Activated CD4-positive, alpha-beta T cell treated with anti-CD3 and anti-CD28 coated beads for 24 hours (primary cell): ENCODE measurements around the gene SLC25A39.
A peak's percentile ranks its signal among the peaks of the same experiment; 100 is the strongest.
"Not testable (repeated sequence)": the region's sequence is repeated elsewhere in the genome, so short reads cannot be mapped to it uniquely, and the experiment has no call there.

Experiments
- DNase-seq, 2 donors: peaks; one replicate each; pipeline ENCODE4 v3.0.0-alpha.2; 2020; ENCODE audit warnings: low read depth in 2 of 2

SLC25A39 gene

GRCh38 chr17:44324571-44325275, at the start of gene SLC25A39:
TSS of gene SLC25A39 (minus strand) at chr17:44324823. CDS start at chr17:44323562, 1,261 bp downstream.
- DNase-seq, result peak; percentile 91 to 93

GRCh38 chr17:44372036-44372435, 47.4 kb upstream of the SLC25A39 start:
- no peak for DNase-seq

- DNase-seq, result not testable (repeated sequence)
Measured at GRCh38 chr17:44369414-44370023, 44.9 kb upstream of the SLC25A39 start.

- not testable (repeated sequence) for DNase-seq
Measured at GRCh38 chr17:44368391-44369243, 44.0 kb upstream of the SLC25A39 start.

- DNase-seq, result no peak
Measured at GRCh38 chr17:44367231-44367979, 42.8 kb upstream of the SLC25A39 start.

GRCh38 chr17:44365051-44365450, 40.4 kb upstream of the SLC25A39 start:
- not testable (repeated sequence) for DNase-seq

- peak; percentile 39 to 46 for DNase-seq
Measured at GRCh38 chr17:44363613-44364159, 39.1 kb upstream of the SLC25A39 start, which contains the start of gene FAM171A2. TSS of gene FAM171A2 (minus strand) at chr17:44363853. CDS start at chr17:44363714, 139 bp downstream.

GRCh38 chr17:44362949-44363612, 38.5 kb upstream of the SLC25A39 start:
- no peak for DNase-seq

- no peak for DNase-seq
Measured at GRCh38 chr17:44362459-44362948, 37.9 kb upstream of the SLC25A39 start.

- DNase-seq, result no peak
Measured at GRCh38 chr17:44361292-44362260, 37.0 kb upstream of the SLC25A39 start.

- DNase-seq, result no peak
Measured at GRCh38 chr17:44360826-44361225, 36.2 kb upstream of the SLC25A39 start.

- DNase-seq, result no peak
Measured at GRCh38 chr17:44360144-44360533, 35.5 kb upstream of the SLC25A39 start.

GRCh38 chr17:44359458-44360143, 35.0 kb upstream of the SLC25A39 start:
- no peak for DNase-seq

GRCh38 chr17:44359006-44359405, 34.4 kb upstream of the SLC25A39 start:
- no peak for DNase-seq

- no peak for DNase-seq
Measured at GRCh38 chr17:44358066-44358465, 33.4 kb upstream of the SLC25A39 start.

GRCh38 chr17:44356241-44356640, 31.6 kb upstream of the SLC25A39 start:
- DNase-seq, result no peak

- no peak for DNase-seq
Measured at GRCh38 chr17:44355642-44356099, 31.0 kb upstream of the SLC25A39 start.
